Natural killer cell (primary cell): ENCODE measurements around the gene HUS1. TPM values are rescaled to one million over a fixed set of nuclear protein-coding genes. Genes with fewer than 3 reads are reported as not detected.

Source experiments
- ATAC-seq, 3 donors: fragments of 150-1000 bp in 2 of 3; fragments of 200-7000 bp in 1 of 3; cut with Tn5 transposase; 1 replicate in 1 of 3; 2 replicates in 2 of 3; pipeline ENCODE4 v1.10.0; 2021; ENCODE audit warnings: mild to moderate bottlenecking in 2 of 3, moderate library complexity in 2 of 3
- DNase-seq, 2 donors: peaks; one replicate each; pipeline versions ENCODE4 v3.0.0 to v3.0.0-alpha.2; 2013 to 2021; ENCODE audit warnings: mixed read lengths in 1 of 2
- H3K27ac ChIP-seq: one replicate; pipeline ENCODE4 v1.5.1; 2013; ENCODE audit warnings: mild to moderate bottlenecking, low read length
- H3K27me3 ChIP-seq: one replicate; pipeline ENCODE4 v1.6.1; 2013; ENCODE audit warnings: low read length; ENCODE audit not compliant: control insufficient read depth, insufficient read depth
- H3K36me3 ChIP-seq: one replicate; pipeline ENCODE4 v1.6.1; 2013; ENCODE audit warnings: low read length; ENCODE audit not compliant: control insufficient read depth, insufficient read depth
- H3K4me1 ChIP-seq: one replicate; pipeline ENCODE4 v1.6.1; 2013; ENCODE audit warnings: low read length; ENCODE audit not compliant: control insufficient read depth, insufficient read depth
- H3K4me3 ChIP-seq: one replicate; pipeline ENCODE4 v1.5.1; 2013; ENCODE audit warnings: low read length
- H3K9me3 ChIP-seq: one replicate; pipeline ENCODE4 v1.6.1; 2013; ENCODE audit warnings: low read length; ENCODE audit not compliant: control insufficient read depth, insufficient read depth
- H3K27ac Mint-ChIP-seq, 2 donors: one replicate each; pipeline ENCODE4 v1.8.0; 2022; ENCODE audit warnings: mild to moderate bottlenecking in 2 of 2, mixed read lengths in 2 of 2, moderate library complexity in 1 of 2
- H3K27me3 Mint-ChIP-seq, 2 donors: one replicate each; pipeline ENCODE4 v1.8.0; 2022; ENCODE audit warnings: low read depth in 2 of 2, mixed read lengths in 2 of 2
- H3K36me3 Mint-ChIP-seq: one replicate; pipeline ENCODE4 v1.8.0; 2022; ENCODE audit warnings: mixed read lengths
- H3K4me1 Mint-ChIP-seq, 2 donors: one replicate each; pipeline ENCODE4 v1.8.0; 2022; ENCODE audit warnings: mixed read lengths in 2 of 2
- H3K4me3 Mint-ChIP-seq: one replicate; pipeline ENCODE4 v1.8.0; 2022; ENCODE audit warnings: mild to moderate bottlenecking, moderate library complexity, mixed read lengths
- H3K9me3 Mint-ChIP-seq, 2 donors: one replicate each; pipeline ENCODE4 v1.8.0; 2022; ENCODE audit warnings: mixed read lengths in 2 of 2
- CTCF ChIP-seq: fragments of 200-600 bp; IDR thresholded peaks from one replicate; pipeline ENCODE4 v1.8.0; 2022; ENCODE audit warnings: antibody characterized with exemption
- WGBS: methylation state at CpG from one replicate; pipeline ENCODE4 v1.1.7; 2013; ENCODE audit warnings: missing lambda C conversion rate; ENCODE audit not compliant: insufficient coverage; 5-methylcytosine and 5-hydroxymethylcytosine counted together
- intact Hi-C: fragments of 100-400 bp; cut with micrococcal nuclease; formaldehyde crosslinking; loops from one replicate; pipeline ENCODE4 v1.14.2; 2022
- total RNA-seq, 4 donors: library from RNA; stranded (reverse); fragments of 120-200 nt in 1 of 4; gene quantifications; one replicate each; pipeline versions ENCODE4 v1.2.3 to v1.2.4, GENCODE V29; 2013 to 2022

HUS1 gene
- total RNA-seq, 3 donors from 2014 or later (not counting 1 experiment from before 2014, with no cell fraction given) = 55.6 to 75.0 (median 59.3) TPM

GRCh38 chr7:47939425-47940036 lies 39.9 kb downstream of the HUS1 start:
- Mint-ChIP-seq H3K27ac (no peak overlapping the region), H3K36me3 (no peaks in the 10 kb centered on the region), H3K4me1 (no peaks in the 10 kb centered on the region), H3K27me3 (no peaks in the 10 kb centered on the region), H3K4me3 (no peak overlapping the region), H3K9me3 (no peaks in the 10 kb centered on the region)
- peaks cover 13% of the 10 kb centered on the region for H3K4me1 ChIP-seq
- H3K9me3 ChIP-seq = no peaks in the 10 kb centered on the region
- no peaks in the 10 kb centered on the region for H3K36me3 ChIP-seq
- H3K27me3 ChIP-seq = no peaks in the 10 kb centered on the region
- no peak for DNase-seq
- H3K27ac ChIP-seq = no peak overlapping the region
- no peak for TF ChIP-seq CTCF
- no peak overlapping the region for H3K4me3 ChIP-seq
- WGBS = 85% methylated on average over 7 of the region's 7 CpGs
- intact Hi-C loops = no loop called here
- ATAC-seq = no peak

- no peaks in the 10 kb centered on the region for H3K27me3 Mint-ChIP-seq
- Histone ChIP-seq H3K4me1 (peaks cover 13% of the 10 kb centered on the region), H3K36me3 (no peaks in the 10 kb centered on the region), H3K9me3 (no peaks in the 10 kb centered on the region), H3K4me3 (no peak overlapping the region), H3K27ac (no peak overlapping the region), H3K27me3 (no peaks in the 10 kb centered on the region)
- H3K4me1 Mint-ChIP-seq = no peaks in the 10 kb centered on the region
- no peak for ATAC-seq
- H3K36me3 Mint-ChIP-seq = no peaks in the 10 kb centered on the region
- WGBS = 78% methylated on average over 5 of the region's 6 CpGs
- intact Hi-C loops = no loop called here
- no peak overlapping the region for H3K4me3 Mint-ChIP-seq
- no peak overlapping the region for H3K27ac Mint-ChIP-seq
- no peak for DNase-seq
- H3K9me3 Mint-ChIP-seq = no peaks in the 10 kb centered on the region
- TF ChIP-seq CTCF = no peak
Observed at GRCh38 chr7:47938574-47939165, 40.7 kb downstream of the HUS1 start.

GRCh38 chr7:47937711-47938573 lies 41.5 kb downstream of the HUS1 start:
- Mint-ChIP-seq H3K4me3 (no peak overlapping the region), H3K27me3 (no peaks in the 10 kb centered on the region), H3K4me1 (no peaks in the 10 kb centered on the region), H3K27ac (no peak overlapping the region), H3K9me3 (no peaks in the 10 kb centered on the region), H3K36me3 (no peaks in the 10 kb centered on the region)
- H3K4me3 ChIP-seq = no peak overlapping the region
- DNase-seq = no peak
- H3K27me3 ChIP-seq = no peaks in the 10 kb centered on the region
- WGBS = 78% methylated on average over 11 of the region's 11 CpGs
- TF ChIP-seq CTCF = no peak
- H3K9me3 ChIP-seq = no peaks in the 10 kb centered on the region
- intact Hi-C loops = no loop called here
- H3K27ac ChIP-seq = no peak overlapping the region
- peaks cover 13% of the 10 kb centered on the region for H3K4me1 ChIP-seq
- no peak for ATAC-seq
- H3K36me3 ChIP-seq = no peaks in the 10 kb centered on the region
